Activated CD4-positive, alpha-beta T cell treated with anti-CD3 and anti-CD28 coated beads, Interleukin-2, amount 10 ng/mL, durations not matched to agents 7 days and 5 days (primary cell): ENCODE results near the gene FBXL20. TPM values are rescaled to one million over a fixed set of nuclear protein-coding genes. Genes with fewer than 3 reads are reported as not detected.
"Not testable (repeated sequence)": the region's sequence is repeated elsewhere in the genome, so short reads cannot be mapped to it uniquely, and the experiment has no call there.

Experiments used
- CTCF ChIA-PET: fragments of 350-600 bp; sonication (Branson Sonifier 250); formaldehyde crosslinking; loops from one replicate; lab custom pipeline; 2021; ENCODE audit warnings: antibody characterized with exemption; lab: Charles Lee
- POLR2A ChIA-PET: fragments of 350-600 bp; sonication (Branson Sonifier 250); formaldehyde crosslinking; loops from one replicate; lab custom pipeline; 2021; ENCODE audit warnings: antibody characterized with exemption; lab: Charles Lee
- DNase-seq: peaks from one replicate; pipeline ENCODE4 v3.0.0-alpha.2; 2020
- H3K27ac Mint-ChIP-seq: one replicate; pipeline ENCODE4 v1.8.0; 2021; ENCODE audit warnings: mild to moderate bottlenecking, moderate library complexity, mixed read lengths
- H3K27me3 Mint-ChIP-seq: one replicate; pipeline ENCODE4 v1.8.0; 2021; ENCODE audit warnings: mixed read lengths
- H3K36me3 Mint-ChIP-seq: one replicate; pipeline ENCODE4 v1.8.0; 2021; ENCODE audit warnings: low read depth, mixed read lengths
- H3K4me1 Mint-ChIP-seq: one replicate; pipeline ENCODE4 v1.8.0; 2021; ENCODE audit warnings: mixed read lengths
- H3K4me3 Mint-ChIP-seq: one replicate; pipeline ENCODE4 v1.8.0; 2021; ENCODE audit warnings: mild to moderate bottlenecking, moderate library complexity, mixed read lengths
- H3K9me3 Mint-ChIP-seq: one replicate; pipeline ENCODE4 v1.8.0; 2021; ENCODE audit warnings: mixed read lengths
- total RNA-seq, 2 experiments: library from RNA; stranded (reverse); gene quantifications; one replicate each; pipeline ENCODE4 v1.2.3, GENCODE V29; 2021

Gene FBXL20
- 10 to 100 TPM; 13.1 to 13.7 TPM for total RNA-seq

- Mint-ChIP-seq H3K9me3 (no peaks in the 10 kb centered on the region), H3K4me1 (peaks cover 41% of the 10 kb centered on the region), H3K4me3 (peak within 1 kb of the TSS; percentile 96), H3K36me3 (peaks cover 9% of the 10 kb centered on the region), H3K27me3 (no peaks in the 10 kb centered on the region), H3K27ac (peak within 1 kb of the TSS; percentile 98)
- ChIA-PET POLR2A (interaction anchor here (0.8 kb wide), 1 partner anchor 337 kb away, joined by 3 read pairs; no protein-coding TSS in a partner anchor), CTCF (no interaction called here)
- DNase-seq, result peak; percentile 95
Measured at GRCh38 chr17:39401412-39402243, at the start of gene FBXL20. Gene FBXL20 (minus strand): TSS chr17:39401626. CDS start chr17:39401402, 224 bp downstream.

GRCh38 chr17:39450847-39451581 lies 49.6 kb upstream of the FBXL20 start, which contains the start of gene MED1:
Gene MED1 (minus strand): TSS chr17:39451263. CDS start chr17:39451062, 201 bp downstream.
- POLR2A ChIA-PET, result interaction anchor here (1.1 to 1.3 kb wide), 2 partner anchors 11 to 12 kb away, joined by 7 to 9 read pairs; partner anchors contain the start of gene CDK12

GRCh38 chr17:39450051-39450450 lies 48.6 kb upstream of the FBXL20 start:
- no peak for DNase-seq
- peaks cover 9% of the 10 kb centered on the region for H3K36me3 Mint-ChIP-seq
- H3K27me3 Mint-ChIP-seq, result no peaks in the 10 kb centered on the region
- H3K9me3 Mint-ChIP-seq, result no peaks in the 10 kb centered on the region
- H3K27ac Mint-ChIP-seq, result no peak overlapping the region
- ChIA-PET CTCF (interaction anchor here (1.6 kb wide), 1 partner anchor 26 kb away, joined by 5 read pairs; no protein-coding TSS in a partner anchor), POLR2A (no interaction called here)
- H3K4me3 Mint-ChIP-seq, result peak overlapping the region; percentile 95
- H3K4me1 Mint-ChIP-seq, result peaks cover 33% of the 10 kb centered on the region

More at GRCh38 chr17:39450847-39451581, 49.6 kb upstream of the FBXL20 start, which contains the start of gene MED1:
- H3K4me1 Mint-ChIP-seq, result peaks cover 33% of the 10 kb centered on the region
- CTCF ChIA-PET, result interaction anchor here (0.7 to 1.6 kb wide), 5 partner anchors 11 to 724 kb away, joined by 3 to 12 read pairs (median 5); partner anchors contain the start of gene CDK12
- H3K27ac Mint-ChIP-seq, result peak within 1 kb of the TSS; percentile 99
- peak within 1 kb of the TSS; percentile 95 for H3K4me3 Mint-ChIP-seq
- H3K36me3 Mint-ChIP-seq, result peaks cover 9% of the 10 kb centered on the region
- peak; percentile 96 for DNase-seq
- no peaks in the 10 kb centered on the region for H3K27me3 Mint-ChIP-seq
- no peaks in the 10 kb centered on the region for H3K9me3 Mint-ChIP-seq

GRCh38 chr17:39447561-39447960 lies 46.1 kb upstream of the FBXL20 start:
- CTCF ChIA-PET, result interaction anchor here (0.6 to 1.2 kb wide), 3 partner anchors 9 to 32 kb away, joined by 3 to 10 read pairs (median 5); partner anchors contain the start of gene CDK12
- POLR2A ChIA-PET, result interaction anchor here (0.6 kb wide), 1 partner anchor 74 kb away, joined by 10 read pairs; no protein-coding TSS in a partner anchor
- H3K4me1 Mint-ChIP-seq, result peaks cover 38% of the 10 kb centered on the region
- peaks cover 20% of the 10 kb centered on the region for H3K36me3 Mint-ChIP-seq
- DNase-seq, result no peak
- H3K27ac Mint-ChIP-seq, result no peak overlapping the region
- H3K4me3 Mint-ChIP-seq, result no peak overlapping the region
- H3K27me3 Mint-ChIP-seq, result no peaks in the 10 kb centered on the region
- no peaks in the 10 kb centered on the region for H3K9me3 Mint-ChIP-seq

GRCh38 chr17:39443326-39443725 lies 41.9 kb upstream of the FBXL20 start:
- H3K27me3 Mint-ChIP-seq, result no peaks in the 10 kb centered on the region
- H3K9me3 Mint-ChIP-seq, result no peaks in the 10 kb centered on the region
- peaks cover 43% of the 10 kb centered on the region for H3K36me3 Mint-ChIP-seq
- no peak overlapping the region for H3K27ac Mint-ChIP-seq
- ChIA-PET POLR2A (no interaction called here), CTCF (no interaction called here)
- H3K4me1 Mint-ChIP-seq, result peaks cover 14% of the 10 kb centered on the region
- DNase-seq, result no peak
- H3K4me3 Mint-ChIP-seq, result no peak overlapping the region

- POLR2A ChIA-PET, H3K27ac Mint-ChIP-seq, H3K4me1 Mint-ChIP-seq, DNase-seq, H3K9me3 Mint-ChIP-seq, H3K4me3 Mint-ChIP-seq, H3K27me3 Mint-ChIP-seq: not testable (repeated sequence)
- CTCF ChIA-PET, result interaction anchor here (0.6 to 1.2 kb wide), 2 partner anchors 17 to 24 kb away, joined by 4 read pairs; no protein-coding TSS in a partner anchor
- peaks cover 35% of the 10 kb centered on the region for H3K36me3 Mint-ChIP-seq
Measured at GRCh38 chr17:39439868-39440267, 38.4 kb upstream of the FBXL20 start.

GRCh38 chr17:39429600-39429999 lies 28.2 kb upstream of the FBXL20 start:
- POLR2A ChIA-PET, result no interaction called here
- H3K4me1 Mint-ChIP-seq, result no peaks in the 10 kb centered on the region
- H3K36me3 Mint-ChIP-seq, result peaks cover 33% of the 10 kb centered on the region
- no peak for DNase-seq
- no peaks in the 10 kb centered on the region for H3K27me3 Mint-ChIP-seq
- CTCF ChIA-PET, result no interaction called here
- H3K27ac Mint-ChIP-seq, result no peak overlapping the region
- no peaks in the 10 kb centered on the region for H3K9me3 Mint-ChIP-seq
- H3K4me3 Mint-ChIP-seq, result no peak overlapping the region

- H3K27ac Mint-ChIP-seq, result no peak overlapping the region
- no peaks in the 10 kb centered on the region for H3K4me1 Mint-ChIP-seq
- no peak for DNase-seq
- H3K9me3 Mint-ChIP-seq, result no peaks in the 10 kb centered on the region
- H3K36me3 Mint-ChIP-seq, result peaks cover 35% of the 10 kb centered on the region
- CTCF ChIA-PET, result no interaction called here
- H3K27me3 Mint-ChIP-seq, result no peaks in the 10 kb centered on the region
- H3K4me3 Mint-ChIP-seq, result no peak overlapping the region
- POLR2A ChIA-PET, result no interaction called here
Measured at GRCh38 chr17:39416141-39416540, 14.7 kb upstream of the FBXL20 start.

- CTCF ChIA-PET, result no interaction called here
- Mint-ChIP-seq H3K36me3 (peaks cover 50% of the 10 kb centered on the region), H3K9me3 (no peaks in the 10 kb centered on the region), H3K27me3 (no peaks in the 10 kb centered on the region), H3K4me3 (no peak overlapping the region), H3K27ac (no peak overlapping the region), H3K4me1 (peaks cover 16% of the 10 kb centered on the region)
- POLR2A ChIA-PET, result no interaction called here
- DNase-seq, result no peak
Measured at GRCh38 chr17:39410279-39410678, 8.9 kb upstream of the FBXL20 start.

GRCh38 chr17:39408360-39408759 lies 6.9 kb upstream of the FBXL20 start:
- H3K27ac Mint-ChIP-seq, result no peak overlapping the region
- POLR2A ChIA-PET, result no interaction called here
- peaks cover 28% of the 10 kb centered on the region for H3K4me1 Mint-ChIP-seq
- no peaks in the 10 kb centered on the region for H3K9me3 Mint-ChIP-seq
- no peak overlapping the region for H3K4me3 Mint-ChIP-seq
- CTCF ChIA-PET, result no interaction called here
- DNase-seq, result no peak
- H3K36me3 Mint-ChIP-seq, result peaks cover 40% of the 10 kb centered on the region
- no peaks in the 10 kb centered on the region for H3K27me3 Mint-ChIP-seq

- Mint-ChIP-seq H3K4me1 (peaks cover 34% of the 10 kb centered on the region), H3K9me3 (no peaks in the 10 kb centered on the region), H3K27me3 (no peaks in the 10 kb centered on the region), H3K4me3 (no peak overlapping the region), H3K27ac (no peak overlapping the region), H3K36me3 (peaks cover 38% of the 10 kb centered on the region)
- ChIA-PET CTCF (interaction anchor here (1.1 kb wide), 1 partner anchor 119 kb away, joined by 3 read pairs; no protein-coding TSS in a partner anchor), POLR2A (no interaction called here)
- DNase-seq, result no peak
Measured at GRCh38 chr17:39406951-39407350, 5.5 kb upstream of the FBXL20 start.

- peaks cover 39% of the 10 kb centered on the region for H3K4me1 Mint-ChIP-seq
- peak overlapping the region; percentile 58 for H3K27ac Mint-ChIP-seq
- H3K9me3 Mint-ChIP-seq, result no peaks in the 10 kb centered on the region
- ChIA-PET POLR2A (interaction anchor here (0.7 kb wide), 1 partner anchor 68 kb away, joined by 3 read pairs; no protein-coding TSS in a partner anchor), CTCF (interaction anchor here (0.6 kb wide), 2 partner anchors 169 to 1913 kb away, joined by 4 to 5 read pairs; no protein-coding TSS in a partner anchor)
- H3K4me3 Mint-ChIP-seq, result no peak overlapping the region
- H3K27me3 Mint-ChIP-seq, result no peaks in the 10 kb centered on the region
- no peak for DNase-seq
- H3K36me3 Mint-ChIP-seq, result peaks cover 34% of the 10 kb centered on the region
Measured at GRCh38 chr17:39405436-39405835, 4.0 kb upstream of the FBXL20 start.
